Keratinocyte (primary cell): ENCODE measurements around the gene ADAMTSL1. TPM values are rescaled to one million over a fixed set of nuclear protein-coding genes. Genes with fewer than 3 reads are reported as not detected.

Experiments used
- DNase-seq: peaks from one replicate; pipeline ENCODE4 v3.0.0-alpha.2; 2011; ENCODE audit warnings: low read depth, missing footprints, low spot score
- FAIRE-seq: peaks from 2 replicates; lab custom pipeline; 2011; peaks lifted over from hg19 to GRCh38; lab: Jason Lieb, UNC
- H2AFZ ChIP-seq: 2 replicates; pipeline ENCODE4 v1.6.0; 2012; ENCODE audit warnings: low read length, control low read depth, inconsistent platforms; ENCODE audit not compliant: control insufficient read depth
- H3K27ac ChIP-seq: 2 replicates; pipeline ENCODE4 v1.5.1; 2011; ENCODE audit warnings: low read length; ENCODE audit not compliant: control insufficient read depth, insufficient read depth
- H3K27me3 ChIP-seq: 3 replicates; pipeline ENCODE4 v1.6.0; 2011; ENCODE audit warnings: low read length; ENCODE audit not compliant: control insufficient read depth, insufficient read depth; ENCODE audit errors: extremely low read depth
- H3K36me3 ChIP-seq, 2 experiments: 2 replicates in 1 of 2; 3 replicates in 1 of 2; pipeline ENCODE4 v1.5.1; 2011; ENCODE audit warnings: low read length in 2 of 2, mild to moderate bottlenecking in 1 of 2; ENCODE audit not compliant: control insufficient read depth in 2 of 2, insufficient read depth in 2 of 2; ENCODE audit errors: extremely low read depth in 1 of 2
- H3K4me1 ChIP-seq: 3 replicates; pipeline ENCODE4 v1.5.1; 2011; ENCODE audit warnings: low read length; ENCODE audit not compliant: control insufficient read depth, insufficient read depth; ENCODE audit errors: extremely low read depth
- H3K4me2 ChIP-seq: 3 replicates; pipeline ENCODE4 v1.6.0; 2011; ENCODE audit warnings: low read depth, low read length; ENCODE audit not compliant: control insufficient read depth, insufficient read depth; ENCODE audit errors: extremely low read depth
- H3K4me3 ChIP-seq, 3 experiments: fragments of 200-600 bp in 1 of 3; sonication (generic) in 1 of 3; 2 replicates in 2 of 3; 3 replicates in 1 of 3; pipeline ENCODE4 v1.5.1; 2011 to 2016; ENCODE audit warnings: low read length in 3 of 3, mild to moderate bottlenecking in 3 of 3, control low read depth in 2 of 3, inconsistent platforms in 1 of 3, low read depth in 1 of 3, mixed read lengths in 1 of 3, mixed run types in 1 of 3, moderate library complexity in 1 of 3; ENCODE audit not compliant: control insufficient read depth in 2 of 3, insufficient read depth in 2 of 3; ENCODE audit errors: extremely low read depth in 1 of 3
- H3K79me2 ChIP-seq: 2 replicates; pipeline ENCODE4 v1.6.0; 2012; ENCODE audit warnings: low read length; ENCODE audit not compliant: control insufficient read depth, insufficient read depth
- H3K9ac ChIP-seq: 3 replicates; pipeline ENCODE4 v1.6.0; 2011; ENCODE audit warnings: low read length; ENCODE audit not compliant: control insufficient read depth, insufficient read depth; ENCODE audit errors: extremely low read depth
- H3K9me1 ChIP-seq: 3 replicates; pipeline ENCODE4 v1.6.0; 2011; ENCODE audit warnings: low read length; ENCODE audit not compliant: control insufficient read depth, insufficient read depth; ENCODE audit errors: extremely low read depth
- H3K9me3 ChIP-seq: 2 replicates; pipeline ENCODE4 v1.5.1; 2012; ENCODE audit warnings: low read depth, low read length; ENCODE audit not compliant: control insufficient read depth
- H4K20me1 ChIP-seq: 3 replicates; pipeline ENCODE4 v1.6.0; 2011; ENCODE audit warnings: low read length; ENCODE audit not compliant: control insufficient read depth, insufficient read depth; ENCODE audit errors: extremely low read depth
- EZH2 ChIP-seq: IDR thresholded peaks from one replicate; pipeline ENCODE4 v1.6.1; 2012; ENCODE audit warnings: inconsistent platforms, mild to moderate bottlenecking, low read length, moderate library complexity
- dilution Hi-C: fragments of 300-500 bp; cut with MboI; formaldehyde crosslinking; loops from one replicate; pipeline ENCODE4 v1.7.0; 2020; ENCODE audit warnings: low sequenced_read_pairs; ENCODE audit not compliant: extremely low pct_ligation_motif_present
- polyA plus RNA-seq, 5 experiments: library from polyadenylated mRNA; depleted of rRNA in 3 of 5; stranded (reverse) in 3 of 5; stranded (forward) in 1 of 5; unstranded in 1 of 5; fragments of >200 nt; gene quantifications; 1 replicate in 1 of 5; 2 replicates in 3 of 5; 3 replicates in 1 of 5; pipeline versions ENCODE4 v1.2.1 to v1.2.3, GENCODE V29; 2011 to 2012; ENCODE audit warnings: missing spikeins in 2 of 5, low read depth in 1 of 5, low replicate concordance in 1 of 5
- TF ChIP-seq, protein P1 (sequence below), 3 experiments: IDR thresholded peaks in 1 of 3; conservative IDR thresholded peaks in 1 of 3; optimal IDR thresholded peaks in 1 of 3; 2 replicates in 2 of 3; 3 replicates in 1 of 3; pipeline versions ENCODE3 to v1.5.1; 2011; ENCODE audit warnings: low read length in 3 of 3, mild to moderate bottlenecking in 3 of 3, moderate library complexity in 2 of 3, control low read depth in 1 of 3, inconsistent platforms in 1 of 3; ENCODE audit not compliant: insufficient read depth in 2 of 3; ENCODE audit errors: extremely low read depth in 1 of 3

The ADAMTSL1 gene
- polyA plus RNA-seq, 1 donor (not counting 4 experiments of a cell fraction or from before 2014, with no cell fraction given) = 1.1 TPM

DNA sequence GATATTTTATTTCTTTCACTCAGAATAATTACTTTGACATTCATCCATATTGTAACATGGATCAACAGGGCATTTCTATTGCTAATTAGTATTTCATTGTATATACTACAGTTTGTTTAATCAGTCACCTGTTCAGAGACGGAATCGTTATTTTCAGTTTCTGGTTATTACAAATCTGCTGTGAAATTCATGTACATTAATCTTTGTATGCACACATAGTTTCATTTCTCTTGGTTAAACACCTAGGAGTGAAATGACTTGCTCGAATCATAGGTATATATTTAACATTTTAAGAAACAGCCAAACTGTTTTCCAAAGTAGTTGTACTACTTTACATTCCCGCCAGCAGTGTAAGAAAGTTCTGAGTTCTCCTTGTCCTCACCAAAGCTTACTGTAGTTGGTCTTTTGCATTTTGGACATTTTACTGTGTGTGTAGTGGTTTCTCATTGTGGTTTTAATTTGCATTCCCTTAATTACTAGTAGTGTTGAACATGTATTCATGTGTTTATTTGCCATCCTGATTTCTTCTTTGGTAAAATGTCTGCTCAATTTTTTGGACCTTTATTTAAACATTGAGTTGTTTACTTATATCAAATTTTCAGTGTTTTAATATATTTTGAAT is 360.9 kb downstream of the ADAMTSL1 start:
- Histone ChIP-seq H3K79me2 (no peaks in the 10 kb centered on the region), H3K9me3 (no peaks in the 10 kb centered on the region), H3K36me3 (no peaks in the 10 kb centered on the region), H3K4me3 (no peak overlapping the region), H4K20me1 (no peaks in the 10 kb centered on the region), H3K9me1 (no peaks in the 10 kb centered on the region), H3K4me2 (no peak overlapping the region), H2AFZ (no peak overlapping the region), H3K27me3 (no peaks in the 10 kb centered on the region), H3K27ac (no peak overlapping the region), H3K4me1 (no peaks in the 10 kb centered on the region), H3K9ac (no peak overlapping the region)
- FAIRE-seq = no peak
- dilution Hi-C loops = no loop called here
- DNase-seq = no peak
- TF ChIP-seq, protein P1, sequence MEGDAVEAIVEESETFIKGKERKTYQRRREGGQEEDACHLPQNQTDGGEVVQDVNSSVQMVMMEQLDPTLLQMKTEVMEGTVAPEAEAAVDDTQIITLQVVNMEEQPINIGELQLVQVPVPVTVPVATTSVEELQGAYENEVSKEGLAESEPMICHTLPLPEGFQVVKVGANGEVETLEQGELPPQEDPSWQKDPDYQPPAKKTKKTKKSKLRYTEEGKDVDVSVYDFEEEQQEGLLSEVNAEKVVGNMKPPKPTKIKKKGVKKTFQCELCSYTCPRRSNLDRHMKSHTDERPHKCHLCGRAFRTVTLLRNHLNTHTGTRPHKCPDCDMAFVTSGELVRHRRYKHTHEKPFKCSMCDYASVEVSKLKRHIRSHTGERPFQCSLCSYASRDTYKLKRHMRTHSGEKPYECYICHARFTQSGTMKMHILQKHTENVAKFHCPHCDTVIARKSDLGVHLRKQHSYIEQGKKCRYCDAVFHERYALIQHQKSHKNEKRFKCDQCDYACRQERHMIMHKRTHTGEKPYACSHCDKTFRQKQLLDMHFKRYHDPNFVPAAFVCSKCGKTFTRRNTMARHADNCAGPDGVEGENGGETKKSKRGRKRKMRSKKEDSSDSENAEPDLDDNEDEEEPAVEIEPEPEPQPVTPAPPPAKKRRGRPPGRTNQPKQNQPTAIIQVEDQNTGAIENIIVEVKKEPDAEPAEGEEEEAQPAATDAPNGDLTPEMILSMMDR (optimal IDR thresholded peaks at IDR 0.05 in 1 of 3, IDR thresholded peaks at IDR 0.05 in 1 of 3, conservative IDR thresholded peaks at IDR 0.05 in 1 of 3; ENCODE audit: extremely low read depth in 1 of 3, insufficient read depth in 2 of 3, low read length in 3 of 3) = no peak
- TF ChIP-seq EZH2 = no peak

DNA sequence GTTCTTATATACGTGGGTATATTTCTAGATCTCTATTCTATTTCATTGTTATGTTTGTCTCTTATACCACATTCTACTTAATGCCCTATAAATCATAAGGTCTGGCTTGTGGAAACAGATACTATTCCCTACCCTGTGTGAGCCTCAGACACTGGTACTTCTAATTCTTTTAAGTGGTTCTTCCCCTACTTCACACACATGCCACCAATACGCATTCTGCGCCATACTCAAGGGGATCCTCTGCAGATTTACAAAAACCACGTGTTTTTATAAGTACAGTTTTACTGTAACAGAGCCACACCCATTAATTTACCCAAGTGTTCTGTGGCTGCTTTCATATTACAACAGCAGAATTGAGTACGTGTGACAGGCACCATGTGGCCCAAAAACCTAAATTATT is 363.4 kb downstream of the ADAMTSL1 start:
- Histone ChIP-seq H3K9me1 (no peaks in the 10 kb centered on the region), H2AFZ (no peak overlapping the region), H3K9me3 (no peaks in the 10 kb centered on the region), H3K4me1 (no peaks in the 10 kb centered on the region), H3K4me3 (no peak overlapping the region), H3K79me2 (no peaks in the 10 kb centered on the region), H3K36me3 (no peaks in the 10 kb centered on the region), H4K20me1 (no peaks in the 10 kb centered on the region), H3K4me2 (no peak overlapping the region), H3K27ac (no peak overlapping the region), H3K27me3 (no peaks in the 10 kb centered on the region), H3K9ac (no peak overlapping the region)
- TF ChIP-seq, protein P1 (optimal IDR thresholded peaks at IDR 0.05 in 1 of 3, IDR thresholded peaks at IDR 0.05 in 1 of 3, conservative IDR thresholded peaks at IDR 0.05 in 1 of 3; ENCODE audit: extremely low read depth in 1 of 3, insufficient read depth in 2 of 3, low read length in 3 of 3) = no peak
- no peak for TF ChIP-seq EZH2
- DNase-seq = no peak
- dilution Hi-C loops = no loop called here
- no peak for FAIRE-seq
